ENCODE measurements around the gene CELF2.

- TF ChIP-seq CTCF (conservative IDR thresholded peaks at IDR 0.05) (no peak), ZFX (IDR thresholded peaks at IDR 0.05) (no peak)
These were observed 349.8 kb downstream of the CELF2 start for GRCh38 chr10:11367505-11367904.
